ENCODE data around the gene KCNC4.
A peak's percentile ranks its signal among the peaks of the same experiment; 100 is the strongest.

KCNC4 gene

GRCh38 chr1:110209715-110210603 is at the start of gene KCNC4:
Gene KCNC4 (plus strand): TSS chr1:110210314. CDS start chr1:110211500, 1,186 bp downstream.
- DNase-seq = peak; percentile 80 to 82

DNA sequence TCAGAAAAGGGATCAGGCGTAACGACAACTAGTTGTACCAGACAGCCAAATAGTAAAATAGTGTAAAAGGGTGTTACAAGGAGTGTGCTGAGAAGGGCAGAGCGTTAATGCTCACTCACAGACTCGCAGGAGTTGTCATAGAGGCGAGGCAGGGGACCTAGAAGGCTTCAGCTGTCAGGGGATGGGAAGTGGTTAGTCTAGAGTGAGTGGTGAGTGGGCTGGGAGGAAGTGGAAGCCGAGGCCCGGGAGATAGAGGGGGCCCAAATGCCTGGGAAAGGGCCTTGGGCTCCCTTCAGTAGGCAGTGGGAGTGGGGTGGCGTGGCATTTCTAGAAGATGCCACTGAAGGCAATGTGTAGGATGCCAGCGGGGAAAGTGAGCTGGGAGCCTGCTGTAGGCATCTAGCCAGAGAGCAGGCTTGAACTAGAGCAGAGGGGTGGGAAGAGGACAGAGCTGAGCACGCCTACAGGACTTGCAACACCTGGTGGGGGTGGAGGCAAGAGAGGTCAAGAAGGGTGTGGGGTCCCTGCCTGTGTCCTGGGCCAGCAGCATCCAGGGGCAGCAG is 49.5 kb upstream of the KCNC4 start:
- DNase-seq = no peak

DNA sequence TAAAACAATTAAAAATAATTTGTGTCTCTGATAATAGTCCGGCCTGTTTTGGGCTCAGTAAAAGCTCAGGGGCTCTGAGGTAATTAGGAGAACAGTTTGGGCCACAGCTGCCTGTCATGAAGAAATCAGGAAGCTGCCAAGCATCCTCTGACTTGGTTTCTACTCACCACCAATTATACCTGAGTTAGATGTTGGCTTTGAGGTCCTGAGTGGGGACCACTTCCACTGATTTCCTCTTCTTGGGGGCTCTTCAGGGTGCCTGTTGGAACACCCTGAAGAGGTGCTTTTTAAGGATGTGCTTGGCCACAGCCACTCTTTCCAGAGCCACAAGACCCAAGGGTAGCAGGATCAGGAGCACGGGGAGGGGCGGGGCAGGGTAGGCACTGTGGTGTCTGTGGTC is 48.9 kb upstream of the KCNC4 start:
- DNase-seq = no peak

GRCh38 chr1:110161849-110162248 is 48.3 kb upstream of the KCNC4 start:
- no peak for DNase-seq

- no peak for DNase-seq
Observed at GRCh38 chr1:110163591-110163990, 46.5 kb upstream of the KCNC4 start.

- no peak for DNase-seq
Observed at GRCh38 chr1:110164725-110165350, 45.3 kb upstream of the KCNC4 start.

DNA sequence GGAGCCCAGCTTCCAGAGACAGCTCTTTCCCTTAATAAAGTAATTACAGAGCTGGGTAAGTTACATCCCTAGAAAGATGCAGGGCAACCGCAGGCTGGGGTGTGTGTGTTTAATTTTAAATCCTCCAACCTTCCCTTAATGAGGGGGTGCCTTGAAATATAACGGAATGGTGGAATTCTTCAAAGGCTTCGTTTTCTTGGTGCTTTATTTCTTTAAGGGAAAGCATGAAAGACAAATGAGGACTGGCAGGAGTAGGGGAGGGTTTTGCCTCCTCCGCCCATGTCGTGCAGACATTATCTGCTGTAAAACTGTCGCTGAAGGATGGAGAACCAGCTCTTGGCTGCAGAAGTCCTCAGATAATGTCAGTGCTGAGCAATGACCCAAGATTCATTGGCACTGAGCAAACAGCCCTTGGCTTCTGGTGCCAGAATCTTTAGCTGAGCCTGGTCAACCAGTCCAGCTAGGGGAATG is 44.3 kb upstream of the KCNC4 start:
- DNase-seq = no peak

- no peak for DNase-seq
Observed at GRCh38 chr1:110166861-110167260, 43.3 kb upstream of the KCNC4 start.

DNA sequence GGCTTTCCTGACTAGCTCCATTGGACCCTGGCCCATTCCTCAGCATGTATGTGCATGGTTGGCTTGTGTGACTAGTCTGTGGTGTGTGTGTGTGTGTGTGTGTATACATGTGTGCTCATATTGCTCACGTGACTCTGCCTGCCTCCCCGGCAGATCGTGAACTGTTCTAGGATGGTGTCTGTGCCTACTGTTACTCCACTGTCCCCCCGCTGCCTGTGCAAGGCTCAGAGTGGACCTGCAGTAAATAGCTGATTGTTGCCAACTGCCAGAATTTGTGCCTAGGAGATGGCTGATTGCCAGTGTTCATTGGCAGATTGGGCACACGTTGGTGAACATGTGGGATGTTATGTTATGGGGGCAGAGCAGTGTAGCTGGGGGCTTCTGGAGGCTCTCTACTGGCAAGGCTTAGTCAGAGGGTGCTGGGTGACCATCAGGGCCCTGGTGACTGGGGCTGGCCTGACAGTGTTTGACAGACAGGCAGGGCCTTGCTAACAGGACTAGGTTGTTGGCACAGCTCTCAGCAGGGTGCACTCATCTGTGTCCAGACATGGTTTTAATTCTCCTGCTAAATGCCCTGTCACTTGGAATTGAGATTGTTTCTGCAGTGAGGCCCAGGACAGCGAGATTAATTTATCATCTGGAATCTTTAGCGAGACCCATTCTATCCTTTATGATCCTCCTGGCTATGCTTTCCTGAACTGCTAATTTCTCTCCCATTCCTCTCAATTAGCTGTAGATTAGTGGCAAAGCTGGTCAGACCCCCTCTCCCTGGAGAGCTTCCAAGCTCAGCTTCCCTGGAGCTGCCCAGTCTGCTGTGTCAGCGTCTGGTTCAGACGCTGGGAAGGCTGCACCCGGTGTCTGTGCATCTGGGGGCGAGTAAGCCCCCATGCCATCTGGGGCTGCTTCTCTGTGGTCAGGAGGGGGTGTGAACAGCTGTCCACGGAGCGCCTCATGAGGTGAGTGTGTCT is 39.1 kb upstream of the KCNC4 start:
- DNase-seq = no peak

GRCh38 chr1:110172001-110172400 is 38.1 kb upstream of the KCNC4 start:
- no peak for DNase-seq

DNA sequence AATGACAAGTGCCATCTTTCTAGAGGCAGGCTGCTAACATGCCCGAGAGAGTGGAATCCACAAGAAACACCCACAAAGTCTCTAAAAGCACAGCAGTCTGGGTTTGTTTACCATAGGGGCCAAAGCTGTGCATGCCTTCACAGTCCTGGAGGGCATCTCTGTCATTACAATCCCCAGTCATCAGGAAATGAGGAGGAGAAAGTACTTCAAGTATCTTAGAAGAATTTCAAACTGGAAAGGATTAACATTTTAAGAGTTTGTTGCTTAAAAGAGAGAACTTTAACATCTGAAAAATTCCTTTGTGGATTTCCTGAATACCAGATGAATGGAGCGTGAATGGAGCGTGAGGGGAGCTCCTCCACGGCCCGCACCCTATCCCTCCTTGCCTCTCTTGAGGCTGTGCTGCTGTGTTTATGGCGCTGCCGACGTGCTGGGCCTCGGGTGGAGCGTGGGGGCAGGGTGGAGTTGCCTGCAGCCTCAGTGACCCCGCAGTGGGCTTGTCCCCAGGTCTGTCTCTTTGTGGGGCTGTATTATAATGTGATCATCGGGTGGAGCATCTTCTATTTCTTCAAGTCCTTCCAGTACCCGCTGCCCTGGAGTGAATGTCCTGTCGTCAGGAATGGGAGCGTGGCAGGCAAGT is 36.5 kb upstream of the KCNC4 start:
- no peak for DNase-seq

- no peak for DNase-seq
Observed at GRCh38 chr1:110174961-110175360, 35.2 kb upstream of the KCNC4 start.

DNA sequence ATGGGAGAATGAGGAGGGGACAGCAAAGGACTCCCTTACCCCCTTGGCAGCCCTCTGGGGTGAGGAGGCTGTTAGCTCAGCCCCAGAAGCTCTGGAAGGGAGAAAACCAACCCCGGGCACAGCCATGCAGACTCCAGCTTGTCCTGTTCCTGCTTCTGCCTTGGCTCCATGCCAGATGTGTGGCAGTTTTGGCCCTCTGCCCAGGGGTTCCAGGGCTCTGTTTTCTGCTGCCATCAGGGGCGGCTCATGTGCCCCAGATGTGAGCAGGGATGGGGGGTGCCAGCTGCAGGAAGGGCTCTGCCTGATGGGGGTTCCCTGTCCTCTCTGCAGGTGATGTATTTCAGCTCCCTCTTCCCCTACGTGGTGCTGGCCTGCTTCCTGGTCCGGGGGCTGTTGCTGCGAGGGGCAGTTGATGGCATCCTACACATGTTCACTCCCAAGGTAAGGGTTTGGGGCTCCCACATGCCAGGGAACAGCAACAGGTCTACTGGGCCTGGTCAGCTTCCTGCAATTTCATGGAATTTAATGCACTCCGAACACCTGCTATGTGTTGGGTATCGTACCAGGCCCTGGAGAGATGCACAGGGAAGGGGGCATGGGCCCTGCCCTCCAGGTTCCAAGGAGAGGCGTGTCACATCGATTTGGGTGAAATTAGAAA is 33.7 kb upstream of the KCNC4 start:
- DNase-seq = peak; percentile 9 to 16

GRCh38 chr1:110177775-110178174 is 32.3 kb upstream of the KCNC4 start:
- no peak for DNase-seq

- no peak for DNase-seq
Observed at GRCh38 chr1:110183642-110184167, 26.4 kb upstream of the KCNC4 start.

- no peak for DNase-seq
Observed at GRCh38 chr1:110184446-110184845, 25.7 kb upstream of the KCNC4 start.

DNA sequence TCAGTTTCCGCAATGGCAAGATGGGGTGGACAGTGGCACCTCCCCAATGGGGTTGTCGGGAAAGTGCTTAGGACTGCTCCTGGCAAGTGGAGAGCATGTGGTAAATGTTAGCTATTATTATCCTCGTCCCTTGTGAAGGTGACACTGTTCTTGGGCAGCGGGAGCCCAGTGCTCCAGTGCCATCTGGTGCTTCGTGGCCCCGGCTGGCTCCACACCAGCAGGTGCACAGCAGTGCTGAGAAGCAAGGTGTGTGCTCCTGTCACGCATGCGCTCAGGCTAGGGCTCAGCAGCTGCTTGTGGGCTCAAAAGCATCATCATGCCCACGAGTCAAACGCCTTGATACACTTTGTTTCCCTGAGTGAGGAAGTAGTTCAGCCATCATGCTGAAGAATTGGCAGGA is 24.9 kb upstream of the KCNC4 start:
- no peak for DNase-seq

DNA sequence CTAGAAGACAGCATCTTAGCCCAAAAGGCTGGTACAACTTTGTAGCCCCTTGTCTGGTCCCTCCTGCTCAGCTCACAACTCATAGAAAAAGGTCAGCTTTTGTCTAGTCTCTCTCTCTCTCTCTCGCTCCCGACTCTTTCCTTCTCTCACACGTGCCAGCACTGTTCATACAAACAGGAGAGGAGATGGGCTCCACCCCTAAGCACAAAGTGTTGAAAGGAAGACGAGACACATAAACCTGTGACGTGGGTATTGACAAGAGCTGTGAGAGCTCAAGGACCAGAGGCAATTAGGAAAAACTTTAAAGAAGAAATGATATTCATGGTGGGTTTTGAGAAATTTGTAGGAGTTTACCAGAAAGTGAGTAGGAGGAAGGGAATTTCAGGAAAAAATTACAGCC is 23.6 kb upstream of the KCNC4 start:
- no peak for DNase-seq

- DNase-seq = no peak
Observed at GRCh38 chr1:110187139-110187890, 22.8 kb upstream of the KCNC4 start.

- no peak for DNase-seq
Observed at GRCh38 chr1:110188035-110188618, 22.0 kb upstream of the KCNC4 start.

Measured in Kasumi-1 (cell line).